Endothelial cell of umbilical vein (primary cell): ENCODE data around the gene ABLIM2.

ENCODE experiments used
- POLR2A ChIP-seq: IDR thresholded peaks from 2 replicates; pipeline ENCODE4 v1.6.1; 2012; ENCODE audit warnings: low read depth, mild to moderate bottlenecking, control low read depth, low read length
- TF ChIP-seq, protein P1 (sequence below), 2 donors: IDR thresholded peaks; 1 replicate in 1 of 2; 2 replicates in 1 of 2; pipeline ENCODE4 v1.5.1; 2011; ENCODE audit warnings: low read length in 2 of 2, mild to moderate bottlenecking in 2 of 2, moderate library complexity in 2 of 2, control low read depth in 1 of 2, inconsistent platforms in 1 of 2, low read depth in 1 of 2; ENCODE audit not compliant: insufficient read depth in 1 of 2; ENCODE audit errors: extremely low read depth in 1 of 2

DNA sequence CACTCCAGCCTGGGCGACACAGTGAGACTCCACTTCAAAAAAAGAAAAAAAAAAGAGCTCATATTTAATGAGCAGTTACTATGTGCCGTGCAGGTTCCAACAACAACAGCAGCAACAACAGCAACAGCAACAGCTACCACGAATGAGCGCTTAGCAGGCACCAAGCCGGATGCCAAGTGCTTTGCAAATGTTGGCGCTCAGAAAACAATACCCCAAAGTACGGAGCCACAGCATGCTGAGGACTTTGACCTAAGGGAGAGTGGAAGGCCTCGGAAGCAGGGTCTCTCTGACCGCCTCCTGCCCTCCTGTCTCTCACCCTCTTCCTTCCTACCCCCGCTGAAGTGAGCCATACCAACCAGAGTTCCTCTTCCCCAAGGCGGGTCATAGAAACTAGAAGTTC, 116.7 kb downstream of the ABLIM2 start:
- TF ChIP-seq POLR2A: no peak
- TF ChIP-seq, protein P1, sequence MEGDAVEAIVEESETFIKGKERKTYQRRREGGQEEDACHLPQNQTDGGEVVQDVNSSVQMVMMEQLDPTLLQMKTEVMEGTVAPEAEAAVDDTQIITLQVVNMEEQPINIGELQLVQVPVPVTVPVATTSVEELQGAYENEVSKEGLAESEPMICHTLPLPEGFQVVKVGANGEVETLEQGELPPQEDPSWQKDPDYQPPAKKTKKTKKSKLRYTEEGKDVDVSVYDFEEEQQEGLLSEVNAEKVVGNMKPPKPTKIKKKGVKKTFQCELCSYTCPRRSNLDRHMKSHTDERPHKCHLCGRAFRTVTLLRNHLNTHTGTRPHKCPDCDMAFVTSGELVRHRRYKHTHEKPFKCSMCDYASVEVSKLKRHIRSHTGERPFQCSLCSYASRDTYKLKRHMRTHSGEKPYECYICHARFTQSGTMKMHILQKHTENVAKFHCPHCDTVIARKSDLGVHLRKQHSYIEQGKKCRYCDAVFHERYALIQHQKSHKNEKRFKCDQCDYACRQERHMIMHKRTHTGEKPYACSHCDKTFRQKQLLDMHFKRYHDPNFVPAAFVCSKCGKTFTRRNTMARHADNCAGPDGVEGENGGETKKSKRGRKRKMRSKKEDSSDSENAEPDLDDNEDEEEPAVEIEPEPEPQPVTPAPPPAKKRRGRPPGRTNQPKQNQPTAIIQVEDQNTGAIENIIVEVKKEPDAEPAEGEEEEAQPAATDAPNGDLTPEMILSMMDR (IDR thresholded peaks at IDR 0.05; ENCODE audit: extremely low read depth in 1 of 2, insufficient read depth in 1 of 2, low read depth in 1 of 2, low read length in 2 of 2): no peak
